Fibroblast of mammary gland (primary cell): Measurements from ENCODE around the gene HSD17B14.
A peak's percentile ranks its signal among the peaks of the same experiment; 100 is the strongest.
"Not testable (repeated sequence)": the region's sequence is repeated elsewhere in the genome, so short reads cannot be mapped to it uniquely, and the experiment has no call there.

Experiments
- DNase-seq: peaks from one replicate; pipeline ENCODE4 v3.0.0-alpha.2; 2010; ENCODE audit warnings: low read depth
- H3K4me3 ChIP-seq: 2 replicates; pipeline ENCODE4 v1.5.1; 2011; ENCODE audit warnings: low read depth, mild to moderate bottlenecking, low read length, moderate library complexity; ENCODE audit not compliant: control insufficient read depth
- TF ChIP-seq, protein P1 (sequence below): conservative IDR thresholded peaks from 2 replicates; pipeline ENCODE4 v1.5.1; 2011; ENCODE audit warnings: low read depth, low read length, inconsistent platforms; ENCODE audit not compliant: control insufficient read depth, insufficient read depth

HSD17B14 gene

DNA sequence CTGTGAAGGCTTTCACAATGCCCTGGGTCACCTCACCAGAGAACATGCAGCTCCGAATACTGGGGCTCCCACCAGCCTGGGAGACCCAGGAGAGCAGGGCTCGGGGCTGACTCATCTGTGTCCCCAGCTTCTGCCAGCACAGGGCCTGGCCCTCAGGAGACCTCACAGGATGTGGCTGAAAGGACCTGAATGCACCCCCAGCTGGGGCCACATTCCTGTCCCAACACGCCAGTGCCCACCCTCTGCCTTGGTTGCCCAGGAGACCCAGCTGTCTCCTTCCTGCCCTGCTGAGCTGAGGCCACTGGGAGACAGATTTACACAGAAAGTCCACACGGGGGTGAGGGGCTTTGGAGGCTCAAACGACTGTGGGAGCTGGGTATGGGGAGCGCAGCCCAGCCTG lies 37.4 kb downstream of the HSD17B14 start:
- DNase-seq, result no peak
- no peak overlapping the region for H3K4me3 ChIP-seq
- TF ChIP-seq, protein P1, sequence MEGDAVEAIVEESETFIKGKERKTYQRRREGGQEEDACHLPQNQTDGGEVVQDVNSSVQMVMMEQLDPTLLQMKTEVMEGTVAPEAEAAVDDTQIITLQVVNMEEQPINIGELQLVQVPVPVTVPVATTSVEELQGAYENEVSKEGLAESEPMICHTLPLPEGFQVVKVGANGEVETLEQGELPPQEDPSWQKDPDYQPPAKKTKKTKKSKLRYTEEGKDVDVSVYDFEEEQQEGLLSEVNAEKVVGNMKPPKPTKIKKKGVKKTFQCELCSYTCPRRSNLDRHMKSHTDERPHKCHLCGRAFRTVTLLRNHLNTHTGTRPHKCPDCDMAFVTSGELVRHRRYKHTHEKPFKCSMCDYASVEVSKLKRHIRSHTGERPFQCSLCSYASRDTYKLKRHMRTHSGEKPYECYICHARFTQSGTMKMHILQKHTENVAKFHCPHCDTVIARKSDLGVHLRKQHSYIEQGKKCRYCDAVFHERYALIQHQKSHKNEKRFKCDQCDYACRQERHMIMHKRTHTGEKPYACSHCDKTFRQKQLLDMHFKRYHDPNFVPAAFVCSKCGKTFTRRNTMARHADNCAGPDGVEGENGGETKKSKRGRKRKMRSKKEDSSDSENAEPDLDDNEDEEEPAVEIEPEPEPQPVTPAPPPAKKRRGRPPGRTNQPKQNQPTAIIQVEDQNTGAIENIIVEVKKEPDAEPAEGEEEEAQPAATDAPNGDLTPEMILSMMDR, result no peak

- no peak overlapping the region for H3K4me3 ChIP-seq
- DNase-seq, result no peak
- TF ChIP-seq, protein P1, result no peak
Observed at GRCh38 chr19:48797103-48797502, 39.2 kb downstream of the HSD17B14 start.

- TF ChIP-seq, protein P1, result no peak
- no peak for DNase-seq
- H3K4me3 ChIP-seq, result no peak overlapping the region
Observed at GRCh38 chr19:48796298-48797083, 39.8 kb downstream of the HSD17B14 start.

GRCh38 chr19:48795685-48796070 lies 40.6 kb downstream of the HSD17B14 start:
- TF ChIP-seq, protein P1, result no peak
- no peak overlapping the region for H3K4me3 ChIP-seq
- peak; percentile 21 for DNase-seq

- DNase-seq, result peak; percentile 90
Observed at GRCh38 chr19:48795055-48795684, 41.1 kb downstream of the HSD17B14 start.

GRCh38 chr19:48794291-48794690 lies 42.0 kb downstream of the HSD17B14 start:
- TF ChIP-seq, protein P1, result no peak
- no peak overlapping the region for H3K4me3 ChIP-seq
- DNase-seq, result no peak

More at GRCh38 chr19:48795055-48795684, 41.1 kb downstream of the HSD17B14 start:
- TF ChIP-seq, protein P1, result peak; percentile 65
- peak overlapping the region; percentile 59 for H3K4me3 ChIP-seq

DNA sequence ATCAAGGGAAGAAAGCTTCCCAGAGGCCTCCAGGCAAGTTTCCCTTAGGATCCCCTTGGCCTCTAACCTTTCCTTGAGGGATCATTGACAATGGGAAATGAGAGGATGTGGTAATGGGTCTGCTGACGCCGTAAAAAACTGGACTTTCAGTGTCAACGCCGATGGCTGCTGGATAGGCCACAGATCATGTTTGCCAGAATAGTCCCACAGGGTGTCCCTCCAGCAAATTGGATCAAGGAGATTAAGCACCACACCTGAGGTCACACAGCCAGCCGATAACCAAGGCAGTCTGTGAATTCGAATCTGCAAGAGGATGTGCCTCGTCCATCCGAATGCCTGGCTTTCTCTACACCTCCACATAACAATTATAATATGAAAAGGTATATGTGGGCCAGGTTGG lies 43.0 kb downstream of the HSD17B14 start:
- no peak for DNase-seq
- TF ChIP-seq, protein P1, result no peak
- no peak overlapping the region for H3K4me3 ChIP-seq

DNA sequence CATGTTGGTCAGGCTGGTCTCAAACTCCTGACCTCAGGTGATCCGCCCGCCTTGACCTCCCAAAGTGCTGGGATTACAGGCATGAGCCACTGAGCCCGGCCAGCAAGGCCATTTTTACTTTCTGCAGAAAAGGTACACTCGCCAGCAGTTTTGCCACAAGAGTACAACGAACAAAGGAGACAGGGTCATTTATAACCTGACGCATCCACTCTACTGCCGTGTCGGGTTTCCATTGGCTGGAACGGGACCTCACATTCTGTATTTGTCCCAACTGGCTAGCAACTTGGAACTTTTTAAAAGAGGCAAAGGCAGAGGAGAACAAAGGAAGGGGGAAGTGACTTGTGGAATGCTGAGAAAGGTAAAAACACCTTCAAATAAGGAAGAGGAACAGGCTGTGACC lies 49.0 kb downstream of the HSD17B14 start:
- H3K4me3 ChIP-seq, DNase-seq: not testable (repeated sequence)

DNA sequence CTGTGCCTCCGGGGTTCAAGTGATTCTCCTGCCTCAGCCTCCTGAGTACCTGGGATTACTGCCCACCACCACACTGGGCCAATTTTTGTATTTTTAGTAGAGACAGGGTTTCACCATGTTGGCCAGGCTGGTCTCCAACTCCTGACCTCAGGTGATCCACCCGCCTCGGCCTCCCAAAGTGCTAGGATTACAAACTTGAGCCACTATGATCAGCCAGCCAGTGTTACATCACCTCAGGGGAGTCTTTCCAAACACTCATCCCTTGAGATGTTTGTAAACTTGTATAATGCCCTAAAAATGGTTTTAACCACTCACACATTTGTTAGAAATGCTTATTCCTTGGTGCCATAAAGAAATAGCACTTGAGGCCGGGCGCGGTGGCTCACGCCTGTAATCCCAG lies 49.9 kb downstream of the HSD17B14 start:
- not testable (repeated sequence) for H3K4me3 ChIP-seq, DNase-seq
